Measurements from ENCODE around the gene COL4A1.

DNA sequence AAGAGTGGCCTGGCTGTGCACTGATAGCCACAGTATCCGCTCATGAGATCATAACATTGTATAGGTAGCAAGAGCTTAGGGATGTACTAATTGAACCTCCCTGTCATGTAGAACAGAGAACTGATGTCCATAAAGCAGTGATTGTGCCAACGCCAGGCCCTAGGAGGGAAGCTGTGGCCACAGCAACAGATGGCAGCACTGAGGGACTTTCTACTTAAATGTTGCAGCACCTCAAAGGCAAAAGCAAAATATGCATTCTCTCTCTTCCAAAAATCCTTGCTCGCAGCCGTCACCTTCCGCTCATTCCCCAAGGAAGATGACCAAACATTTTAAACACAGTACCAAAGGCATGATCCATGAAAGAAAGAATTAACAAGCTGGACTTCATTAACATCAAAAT is 32.3 kb downstream of the COL4A1 start:
- TF ChIP-seq, protein P1, sequence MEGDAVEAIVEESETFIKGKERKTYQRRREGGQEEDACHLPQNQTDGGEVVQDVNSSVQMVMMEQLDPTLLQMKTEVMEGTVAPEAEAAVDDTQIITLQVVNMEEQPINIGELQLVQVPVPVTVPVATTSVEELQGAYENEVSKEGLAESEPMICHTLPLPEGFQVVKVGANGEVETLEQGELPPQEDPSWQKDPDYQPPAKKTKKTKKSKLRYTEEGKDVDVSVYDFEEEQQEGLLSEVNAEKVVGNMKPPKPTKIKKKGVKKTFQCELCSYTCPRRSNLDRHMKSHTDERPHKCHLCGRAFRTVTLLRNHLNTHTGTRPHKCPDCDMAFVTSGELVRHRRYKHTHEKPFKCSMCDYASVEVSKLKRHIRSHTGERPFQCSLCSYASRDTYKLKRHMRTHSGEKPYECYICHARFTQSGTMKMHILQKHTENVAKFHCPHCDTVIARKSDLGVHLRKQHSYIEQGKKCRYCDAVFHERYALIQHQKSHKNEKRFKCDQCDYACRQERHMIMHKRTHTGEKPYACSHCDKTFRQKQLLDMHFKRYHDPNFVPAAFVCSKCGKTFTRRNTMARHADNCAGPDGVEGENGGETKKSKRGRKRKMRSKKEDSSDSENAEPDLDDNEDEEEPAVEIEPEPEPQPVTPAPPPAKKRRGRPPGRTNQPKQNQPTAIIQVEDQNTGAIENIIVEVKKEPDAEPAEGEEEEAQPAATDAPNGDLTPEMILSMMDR (conservative IDR thresholded peaks at IDR 0.05; ENCODE audit: low read length): peak; percentile 26; the same call in 1 of the 2 replicates
- TF ChIP-seq EZH2phosphoT487 (IDR thresholded peaks at IDR 0.05; ENCODE audit: borderline replicate concordance): no peak

Measured in Loucy (cell line).